NCI-H82 (cell line): Measurements from ENCODE around the gene TRAPPC3L.

ENCODE experiments used
- DNase-seq: peaks from one replicate; lab custom pipeline; 2025; lab: John Stamatoyannopoulos, UW

The TRAPPC3L gene

DNA sequence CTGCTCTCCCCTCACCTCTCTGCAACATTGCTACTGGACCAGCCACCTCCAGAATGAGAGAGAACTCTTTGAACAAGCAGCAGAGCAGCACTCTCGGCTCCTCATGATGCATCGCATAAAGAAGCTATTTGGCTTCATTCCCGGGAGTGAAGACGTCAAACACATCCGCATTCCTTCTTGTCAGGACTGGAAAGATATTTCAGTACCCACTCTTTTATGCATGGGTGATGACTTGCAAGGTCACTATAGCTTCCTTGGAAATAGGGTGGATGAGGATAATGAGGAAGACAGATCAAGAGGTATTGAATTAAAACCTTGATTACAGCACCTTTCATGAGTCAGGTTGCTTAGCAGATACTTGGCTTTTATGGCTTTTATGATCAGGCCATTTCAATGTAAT is 12.4 kb upstream of the TRAPPC3L start:
- no peak for DNase-seq

DNA sequence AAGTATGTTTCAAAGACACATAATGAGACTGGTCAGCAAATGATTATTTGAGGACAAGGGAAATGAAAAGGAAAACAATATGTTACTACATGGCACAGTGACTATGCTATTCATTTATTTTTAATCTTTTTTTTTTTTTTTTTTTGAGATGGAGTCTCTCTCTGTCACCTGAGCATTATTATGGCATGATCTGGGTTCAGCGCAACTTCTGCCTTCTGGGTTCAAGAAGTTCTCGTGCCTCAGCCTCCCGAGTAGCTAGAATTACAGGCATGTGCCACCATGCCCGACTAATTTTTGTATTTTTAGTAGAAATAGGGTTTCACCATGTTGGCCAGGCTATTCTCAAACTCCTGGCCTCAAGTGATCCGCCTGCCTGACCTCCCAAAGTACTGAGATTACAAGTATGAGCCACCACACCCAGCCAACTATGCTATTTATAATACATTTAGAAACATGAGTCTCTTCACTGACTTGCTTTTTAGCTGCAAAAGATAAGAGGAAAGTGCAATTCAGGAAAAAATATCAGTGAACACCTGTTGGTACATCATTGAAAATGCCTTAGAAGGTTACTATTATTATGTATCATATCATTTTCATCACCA is 11.4 kb upstream of the TRAPPC3L start:
- no peak for DNase-seq

DNA sequence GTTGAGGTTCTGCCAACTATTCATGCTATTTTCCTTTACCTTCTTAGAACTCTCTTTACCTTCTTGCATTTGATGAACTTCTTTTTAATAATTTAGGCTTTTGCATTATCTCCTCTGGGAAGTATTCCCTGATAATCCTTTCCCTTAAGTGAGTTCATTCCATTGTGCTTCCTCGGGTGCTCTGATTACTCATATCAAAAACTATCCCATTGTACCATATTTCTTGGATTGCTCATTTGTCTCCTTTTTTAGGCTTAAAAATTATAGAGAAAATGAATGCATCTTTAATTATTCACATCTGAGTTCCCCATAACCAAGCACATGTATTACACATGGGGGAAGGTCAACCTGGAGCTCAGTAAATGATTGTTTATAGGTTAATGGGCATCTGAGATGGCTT is 10.6 kb upstream of the TRAPPC3L start:
- DNase-seq, result no peak

DNA sequence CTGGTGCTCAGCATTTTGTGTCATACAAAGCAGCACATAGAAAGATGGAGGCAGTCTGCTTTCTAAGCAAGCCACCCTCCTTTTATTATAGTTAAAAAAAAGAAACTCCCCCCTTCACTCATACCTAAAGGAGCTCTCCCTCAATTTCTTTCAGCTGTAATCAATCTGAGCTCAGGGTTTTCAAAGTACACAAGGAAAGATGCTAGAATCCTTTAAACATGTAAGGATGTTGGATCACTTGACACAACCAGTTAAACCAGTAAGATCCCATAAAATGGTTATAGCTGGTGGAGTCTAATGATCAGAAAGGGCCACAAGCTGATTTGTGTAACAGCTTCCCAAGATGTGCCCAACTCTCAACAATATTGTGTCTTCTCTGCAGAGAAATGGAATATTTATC is 8.0 kb upstream of the TRAPPC3L start, which contains the start of gene CALHM4:
Gene CALHM4, plus strand, starts transcription at position 301 of the 400 bp plus-strand sequence. Its CDS starts 43 bp downstream, at position 344.
- DNase-seq, result no peak

DNA sequence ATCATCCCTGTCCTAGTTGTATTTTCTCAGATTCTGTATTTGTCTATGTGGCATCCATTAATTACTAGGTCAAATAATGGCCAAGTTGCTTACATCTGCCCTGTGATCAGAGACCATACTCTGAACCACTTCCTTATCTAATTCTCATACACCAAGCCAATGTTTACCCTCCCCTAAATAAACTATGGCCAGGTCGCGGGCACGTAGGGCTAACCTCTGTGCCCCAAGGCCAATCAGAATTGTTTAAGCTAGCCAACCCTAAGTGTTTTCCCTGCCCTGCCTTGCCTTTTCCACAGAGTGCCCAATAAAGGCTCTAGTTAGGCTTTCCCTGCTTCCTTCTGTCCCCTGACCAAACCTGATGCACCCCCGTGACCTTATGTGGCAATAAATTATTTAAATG is 5.3 kb upstream of the TRAPPC3L start:
- no peak for DNase-seq

DNA sequence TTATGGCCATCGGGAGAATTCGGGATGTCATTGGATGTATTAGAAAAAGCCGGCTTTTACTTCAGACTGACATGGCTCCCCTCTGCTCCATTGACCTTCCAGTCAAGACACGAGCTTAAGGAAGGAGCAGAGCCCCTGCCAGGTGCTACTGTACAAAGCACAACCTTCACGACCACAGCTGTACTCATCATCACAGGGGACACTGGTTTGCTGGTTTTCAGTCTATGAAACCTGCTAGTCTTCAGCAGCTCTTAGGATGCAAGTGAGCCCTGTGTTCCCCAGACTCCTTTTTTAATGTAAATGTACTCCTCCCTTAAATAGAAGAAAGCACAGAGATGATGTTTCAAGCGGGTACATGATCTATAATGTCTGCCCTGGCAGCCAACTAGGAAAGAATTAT is 1.9 kb upstream of the TRAPPC3L start:
- no peak for DNase-seq

DNA sequence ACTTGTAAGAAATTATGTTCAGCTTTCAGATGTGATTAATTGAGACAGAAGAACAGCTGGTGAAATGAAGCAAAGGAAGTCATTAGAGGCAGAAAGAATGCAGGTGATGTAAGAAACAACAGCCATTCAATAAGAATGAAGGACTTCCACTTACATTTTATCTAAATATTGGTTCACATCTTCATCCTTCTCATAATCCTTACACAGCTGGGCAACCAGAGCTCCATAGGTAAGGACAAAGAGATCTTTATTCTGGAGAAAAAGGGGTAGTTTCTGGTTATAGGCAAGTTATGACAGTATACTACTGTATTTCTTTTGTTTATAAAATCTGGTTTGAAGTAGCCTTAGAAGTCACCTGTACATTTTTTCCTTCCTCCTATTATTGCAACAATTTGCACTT is 2.3 kb downstream of the TRAPPC3L start:
- no peak for DNase-seq

DNA sequence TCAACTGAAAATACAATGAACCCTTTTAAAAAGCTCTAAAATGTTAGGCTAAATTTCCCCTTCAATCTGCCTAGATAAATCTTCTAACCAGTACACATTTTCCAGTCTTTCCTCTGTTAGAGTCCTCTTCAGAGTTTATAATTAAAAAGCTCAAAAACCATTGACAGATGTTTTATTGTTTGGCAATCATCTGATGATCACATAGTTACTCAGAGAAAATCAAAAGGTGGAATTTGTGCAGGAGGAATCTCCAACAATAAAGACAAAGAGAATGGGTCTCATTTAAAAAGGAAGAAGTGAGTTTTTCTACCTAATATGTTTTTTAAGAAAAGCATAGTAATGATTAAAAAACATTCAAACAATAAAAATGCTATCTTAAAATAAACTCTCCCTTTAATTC is 3.1 kb downstream of the TRAPPC3L start:
- DNase-seq, result no peak

DNA sequence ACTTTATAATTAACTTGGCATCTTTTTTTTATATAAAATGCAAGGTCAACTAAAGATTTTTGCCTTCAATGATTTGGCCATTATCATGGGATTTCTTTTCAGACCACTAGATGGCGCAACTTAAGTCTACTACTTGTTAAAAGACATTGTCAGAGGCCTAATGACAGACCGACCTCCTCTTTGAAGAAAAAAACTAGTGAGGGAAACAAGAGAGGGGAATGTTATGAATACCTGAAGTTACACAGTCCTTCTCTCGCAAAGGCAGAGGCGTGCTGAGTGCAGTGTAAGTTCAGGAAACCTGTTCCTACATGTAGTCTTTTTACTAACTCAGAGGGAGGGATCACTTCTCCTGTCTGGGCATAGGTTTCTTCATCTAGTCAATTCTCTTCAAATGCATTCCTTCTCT is 9.3 kb downstream of the TRAPPC3L start:
- peak; percentile 84 for DNase-seq

DNA sequence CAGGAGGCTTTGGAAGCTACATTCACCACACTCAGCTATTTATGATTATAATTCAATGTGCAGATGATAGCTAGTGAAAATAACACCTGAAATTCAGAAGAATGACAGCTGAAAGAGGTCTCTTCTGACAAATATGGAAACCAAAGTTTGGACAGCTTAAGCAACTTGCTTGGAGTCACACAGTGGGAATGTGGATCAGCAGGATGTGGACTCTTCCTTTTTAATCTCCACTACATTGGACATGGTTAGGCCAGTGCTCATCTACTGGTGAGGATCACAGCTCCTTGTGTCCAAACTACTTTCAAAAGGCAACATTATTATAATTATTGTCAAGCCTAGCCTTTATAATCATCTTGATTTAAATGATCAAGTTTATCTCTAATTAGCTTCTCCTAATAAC is 10.4 kb downstream of the TRAPPC3L start:
- no peak for DNase-seq

DNA sequence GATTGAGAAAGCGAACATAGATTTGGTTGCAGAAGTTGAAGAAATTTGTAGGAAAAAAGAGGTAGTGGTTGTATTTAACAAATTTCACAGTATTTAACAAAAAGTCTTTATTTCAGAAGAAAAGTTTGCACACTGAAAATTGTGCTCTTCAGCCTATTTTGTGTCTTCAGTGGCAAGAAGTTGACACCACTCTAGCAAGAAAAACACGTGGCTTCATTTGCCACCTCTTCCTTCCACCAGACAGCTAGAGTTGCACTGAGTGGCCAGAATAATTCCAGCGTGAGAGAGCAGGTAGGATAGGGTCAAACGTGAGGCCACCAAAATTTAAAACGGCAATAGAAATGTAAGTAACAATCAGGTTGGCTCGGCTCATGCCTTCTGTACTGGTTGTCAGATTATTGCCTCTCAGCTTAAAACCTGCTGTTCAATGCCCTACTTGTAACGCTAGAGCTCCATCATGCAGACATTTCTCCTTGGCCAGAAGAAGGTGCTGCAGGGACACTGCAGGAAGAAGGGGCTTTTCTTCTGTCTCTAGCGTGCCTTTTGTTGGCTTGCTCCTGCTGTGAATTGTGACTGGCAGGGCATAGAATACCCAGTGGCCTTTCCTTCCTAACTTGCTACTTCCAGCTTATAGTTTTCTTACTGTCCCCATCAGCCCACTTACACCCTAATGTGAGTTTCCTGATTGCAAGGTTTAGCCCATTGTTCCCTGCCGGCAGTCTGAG is 12.1 kb downstream of the TRAPPC3L start:
- peak; percentile 53 for DNase-seq

DNA sequence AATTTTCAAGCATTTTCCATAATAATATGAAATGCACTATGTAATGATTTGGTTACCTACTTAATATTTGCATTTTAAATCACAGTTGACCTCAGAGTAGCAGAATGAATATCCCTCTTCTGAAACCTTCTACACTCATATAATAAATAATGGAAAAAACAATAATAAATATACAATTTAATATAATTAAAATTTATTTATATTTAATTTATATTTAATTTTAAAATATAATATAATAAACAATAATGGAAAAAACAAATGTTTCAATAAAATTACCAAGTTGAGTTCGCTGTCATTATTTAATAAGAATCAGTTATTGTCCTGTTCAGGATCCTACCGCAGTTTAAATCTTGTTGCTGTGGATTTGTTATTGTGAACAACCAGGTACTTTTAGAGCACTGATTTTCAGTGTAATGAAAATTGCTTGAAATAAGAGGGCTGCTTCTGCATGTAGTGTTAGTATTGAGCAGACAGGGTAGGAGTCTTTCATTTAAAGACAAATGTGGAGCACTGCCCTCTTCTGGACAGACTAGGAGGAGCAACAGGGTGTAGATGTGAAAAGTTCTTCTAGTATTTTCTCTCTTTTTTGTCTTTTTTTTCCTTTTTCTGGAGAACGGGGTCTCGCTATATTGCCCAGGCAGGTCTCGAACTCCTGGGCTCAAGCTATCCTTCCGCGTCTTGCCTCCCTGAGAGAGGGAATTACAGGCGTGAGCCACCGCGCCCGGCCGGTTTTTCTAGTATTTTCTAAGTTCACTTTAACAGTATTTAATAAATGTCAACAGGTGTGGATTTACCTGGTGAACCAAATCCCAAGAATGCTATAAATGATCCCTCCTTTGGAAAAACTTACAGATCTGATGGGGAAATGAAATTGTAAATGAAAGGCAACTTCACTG is 13.6 kb downstream of the TRAPPC3L start:
- peak; percentile 74 for DNase-seq

DNA sequence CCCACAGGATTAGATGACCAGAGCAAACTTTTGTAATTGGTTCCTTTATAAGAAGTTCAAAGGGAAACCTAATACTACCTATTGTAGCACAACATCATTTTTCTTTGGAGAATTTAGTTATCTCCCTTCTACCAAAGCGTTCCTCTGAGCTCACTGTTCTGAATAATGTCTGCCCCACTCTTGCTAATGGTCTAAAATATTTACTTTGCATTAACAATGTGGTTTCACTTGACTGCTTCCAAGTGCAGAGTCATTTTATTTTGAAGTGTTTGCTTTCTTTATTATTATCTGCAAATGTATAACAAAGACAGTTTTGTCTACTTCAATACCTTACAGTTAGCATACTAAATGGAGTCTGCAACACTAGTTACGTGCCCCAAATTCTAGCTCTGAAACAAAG is 15.0 kb downstream of the TRAPPC3L start:
- DNase-seq, result no peak

DNA sequence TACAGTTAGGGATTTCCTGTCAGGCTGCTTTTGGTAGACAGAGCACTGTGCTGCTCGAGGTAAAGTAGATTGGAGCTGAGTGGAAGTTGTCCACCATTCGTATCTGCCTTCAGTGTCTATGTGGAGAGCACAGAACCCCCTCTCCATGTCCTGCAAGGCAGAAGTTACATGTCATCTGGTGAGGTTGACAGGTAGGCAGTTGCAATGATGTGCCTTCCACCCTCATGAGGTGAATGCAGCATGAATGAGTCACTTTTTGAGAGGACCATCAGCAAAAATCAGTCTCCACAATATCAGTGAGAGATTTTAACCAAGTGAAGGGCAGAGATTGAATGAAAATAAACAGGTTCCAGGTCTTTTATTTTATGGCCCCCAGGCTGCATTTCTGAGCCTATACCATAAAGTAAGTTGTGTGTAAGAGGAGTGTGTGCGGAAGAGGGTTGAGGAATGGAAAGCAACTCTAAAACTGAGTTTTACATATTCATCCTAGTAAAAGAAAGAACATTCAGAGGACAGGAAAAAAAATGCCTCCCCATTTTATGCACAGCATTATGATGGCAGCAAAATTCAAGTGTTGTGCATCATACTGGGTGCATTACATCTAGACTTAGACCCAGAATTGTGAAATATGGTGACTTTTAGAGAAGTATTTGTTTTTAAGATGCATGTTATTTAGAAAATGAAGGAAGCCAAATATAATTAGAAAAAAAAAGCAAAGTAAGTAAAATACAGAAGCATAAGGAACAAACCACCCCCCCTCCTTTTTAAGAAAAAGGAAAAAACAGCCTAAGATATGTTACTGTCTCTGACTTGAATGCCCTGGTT is 15.8 kb downstream of the TRAPPC3L start:
- no peak for DNase-seq

DNA sequence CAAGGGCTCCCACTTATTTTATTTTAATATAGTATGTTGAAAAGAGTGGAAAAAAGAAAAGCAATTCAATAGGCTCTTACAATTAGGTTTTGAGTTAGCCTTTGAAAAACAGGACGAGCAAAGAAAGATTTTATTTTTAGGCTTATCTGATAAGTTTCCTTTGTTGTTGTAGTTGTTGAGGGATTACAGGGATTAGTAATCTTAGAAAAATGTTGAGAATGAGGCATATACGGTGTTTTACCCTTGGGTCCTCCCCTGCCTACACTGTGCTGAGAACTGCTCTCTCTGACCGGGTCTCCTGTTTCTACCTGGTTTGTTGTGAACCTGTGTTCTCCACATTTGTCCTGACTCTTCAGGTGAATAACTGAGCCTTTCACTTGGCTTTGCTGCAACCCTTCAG is 16.7 kb downstream of the TRAPPC3L start:
- DNase-seq, result no peak

DNA sequence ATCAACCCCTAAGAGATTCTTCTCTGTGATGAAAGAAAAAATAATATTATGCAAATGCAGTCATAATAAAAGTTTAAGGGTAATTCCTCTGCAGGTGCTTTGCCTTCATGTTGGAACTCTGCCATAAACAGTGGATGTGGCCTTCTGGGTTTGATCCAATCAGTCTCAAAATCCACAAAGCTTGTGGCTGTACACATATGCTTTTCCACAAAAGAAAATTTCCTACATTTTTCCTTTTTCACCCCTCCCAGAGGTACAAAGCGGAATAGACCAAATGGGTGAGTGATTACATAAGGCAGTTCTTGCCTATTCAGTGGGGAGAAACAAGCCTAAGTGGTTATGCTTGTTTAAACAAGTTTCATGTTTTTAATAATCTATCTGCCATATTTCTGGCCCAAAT is 17.4 kb downstream of the TRAPPC3L start:
- DNase-seq, result no peak

DNA sequence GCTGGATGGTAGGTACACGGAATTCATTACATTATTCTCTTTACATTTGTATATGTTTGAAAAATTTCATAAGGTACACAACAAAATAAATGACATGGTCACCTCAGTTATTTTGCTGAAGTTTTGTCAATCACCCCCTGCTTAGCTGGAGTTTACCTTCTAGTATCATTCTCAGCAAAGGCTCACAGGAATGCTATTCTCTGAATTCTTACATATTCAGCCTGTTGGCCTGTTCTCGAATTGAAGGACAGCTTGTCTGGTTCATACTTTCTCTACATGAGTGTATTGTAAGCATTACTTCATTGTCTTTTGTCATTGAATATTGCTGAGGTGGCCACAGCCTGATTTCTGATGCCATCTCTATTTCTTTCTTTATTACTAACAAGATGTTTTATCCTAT is 21.2 kb downstream of the TRAPPC3L start:
- DNase-seq, result no peak

DNA sequence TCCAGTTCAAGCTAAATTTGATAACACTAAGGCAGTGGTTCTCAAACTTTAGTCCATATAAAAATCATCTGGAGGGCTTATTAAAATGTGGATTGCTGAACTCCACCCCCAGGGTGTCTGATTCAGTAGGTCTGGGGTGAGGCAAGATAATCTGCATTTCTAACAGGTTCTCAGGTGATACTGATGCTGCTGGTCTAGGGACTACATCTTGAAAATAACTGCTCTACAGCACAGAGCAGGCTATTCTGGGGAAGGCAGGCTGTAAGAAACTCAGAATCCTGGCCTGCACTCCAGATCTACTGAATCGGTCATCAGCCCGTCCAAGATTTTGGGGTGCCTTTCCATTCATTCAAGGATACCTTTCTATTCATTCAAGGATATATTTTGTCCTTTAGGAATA is 22.6 kb downstream of the TRAPPC3L start:
- DNase-seq, result no peak

DNA sequence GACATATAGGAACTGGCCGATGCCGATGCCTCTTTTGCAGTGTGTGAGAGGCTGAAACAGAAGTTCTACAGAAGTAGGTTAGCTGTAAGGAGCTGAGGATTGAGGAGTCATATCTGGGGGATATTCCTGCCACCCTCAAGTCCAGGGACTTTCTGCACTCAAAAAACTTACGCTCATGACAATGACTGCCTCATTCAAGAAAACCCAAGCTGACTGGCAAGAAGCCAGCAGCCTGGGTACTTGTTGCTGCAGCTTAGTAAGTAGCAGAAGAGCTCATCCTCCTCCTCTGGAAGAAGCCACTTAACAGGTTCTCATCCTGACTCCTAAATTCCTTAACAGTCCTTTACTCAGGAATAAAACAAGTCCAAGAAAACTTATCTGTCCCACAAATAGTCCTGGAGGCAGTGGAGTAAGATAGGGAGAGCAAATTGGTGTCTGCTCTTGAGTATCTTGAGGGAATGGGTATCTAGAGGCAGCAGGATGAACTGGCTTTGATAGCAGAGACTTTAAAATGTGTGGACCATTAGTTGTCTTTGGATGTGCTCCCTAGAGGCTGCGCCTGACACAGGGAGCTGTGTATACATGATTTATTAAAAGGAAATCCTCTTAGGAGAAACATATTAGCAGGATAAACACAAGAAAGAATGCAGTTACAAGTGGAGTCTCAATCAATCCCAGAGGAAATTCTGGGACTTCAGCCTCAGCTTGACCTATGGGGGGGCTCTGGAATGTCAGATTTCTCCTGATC is 26.7 kb downstream of the TRAPPC3L start:
- DNase-seq, result peak; percentile 40

DNA sequence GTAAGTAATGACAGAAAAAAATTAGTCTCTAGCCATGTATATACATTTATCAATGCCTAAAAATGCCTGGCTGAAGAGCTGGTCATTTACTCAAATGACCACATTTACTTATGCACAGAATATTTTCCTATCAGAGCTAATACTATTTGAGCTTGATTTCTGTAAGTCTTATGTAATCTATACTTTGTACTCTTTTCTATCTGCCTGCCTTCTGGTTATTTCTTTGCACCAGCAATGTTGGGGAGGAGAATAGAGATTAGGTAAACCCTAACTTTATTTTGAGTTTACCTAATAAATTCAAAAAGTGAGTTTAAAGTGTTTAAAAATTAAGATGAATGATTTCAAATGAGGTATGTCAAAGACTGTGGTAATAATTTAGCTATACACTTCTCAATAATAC is 30.3 kb downstream of the TRAPPC3L start:
- no peak for DNase-seq

DNA sequence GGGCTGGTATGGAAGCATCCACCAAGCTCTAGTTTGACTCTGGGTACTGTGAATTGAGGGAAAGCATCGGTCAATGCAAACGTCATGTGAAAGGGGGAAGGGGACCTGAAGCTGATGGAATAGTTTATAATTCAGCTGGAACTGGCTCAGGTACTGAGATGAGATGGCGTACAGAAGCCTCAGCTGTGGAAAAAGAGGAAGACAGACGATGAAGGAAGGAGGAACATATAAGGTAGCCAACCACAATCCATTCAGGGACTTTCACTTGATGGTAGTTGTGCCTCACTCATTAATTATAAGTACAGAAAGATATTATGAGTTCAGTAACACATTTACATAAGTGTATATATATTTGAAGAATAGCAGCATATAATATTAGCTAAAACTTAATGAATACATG is 31.4 kb downstream of the TRAPPC3L start:
- DNase-seq, result no peak
